MM.1S (cell line): ENCODE results near the gene PIK3R6.

Source experiments
- CTCF ChIP-seq: fragments of 300-600 bp; sonication (generic); IDR thresholded peaks from 2 replicates; pipeline ENCODE4 v1.5.1; 2016; ENCODE audit warnings: antibody characterized with exemption, low read length, mixed read lengths
- EZH2 ChIP-seq: fragments of 300-600 bp; sonication (generic); optimal IDR thresholded peaks from 2 replicates; pipeline ENCODE3; 2017; ENCODE audit warnings: low read depth, mild to moderate bottlenecking, antibody characterized with exemption, low read length, mixed read lengths

- no peak for TF ChIP-seq EZH2
- no peak for TF ChIP-seq CTCF
Measured at GRCh38 chr17:8859804-8860430, 7.6 kb downstream of the PIK3R6 start.
